Endodermal cell (in vitro differentiated cells): ENCODE measurements around the gene C16orf87. TPM values are rescaled to one million over a fixed set of nuclear protein-coding genes. Genes with fewer than 3 reads are reported as not detected.

ENCODE experiments used
- DNase-seq: peaks from one replicate; pipeline ENCODE4 v3.0.0-alpha.2; 2017
- H3K27ac ChIP-seq: 2 replicates; pipeline ENCODE4 v1.5.1; 2013; ENCODE audit warnings: mild to moderate bottlenecking, low read depth, low read length, moderate library complexity
- H3K27me3 ChIP-seq: 2 replicates; pipeline ENCODE4 v1.6.1; 2013; ENCODE audit warnings: mild to moderate bottlenecking, low read length, moderate library complexity; ENCODE audit not compliant: insufficient read depth, control insufficient read depth, poor library complexity, severe bottlenecking
- H3K36me3 ChIP-seq: 2 replicates; pipeline ENCODE4 v1.7.0; 2013; ENCODE audit warnings: mild to moderate bottlenecking, low read length, moderate library complexity; ENCODE audit not compliant: control insufficient read depth, insufficient read depth
- H3K4me1 ChIP-seq: one replicate; pipeline ENCODE4 v1.7.0; 2013; ENCODE audit warnings: low read length; ENCODE audit not compliant: control insufficient read depth, insufficient read depth
- H3K4me3 ChIP-seq: 2 replicates; pipeline ENCODE4 v1.5.1; 2013; ENCODE audit warnings: mild to moderate bottlenecking, low read length, moderate library complexity
- H3K9ac ChIP-seq: 2 replicates; pipeline ENCODE4 v1.6.1; 2013; ENCODE audit warnings: mild to moderate bottlenecking, low read length, moderate library complexity; ENCODE audit not compliant: poor library complexity, severe bottlenecking; ENCODE audit errors: extremely low read depth
- H3K9me3 ChIP-seq: 2 replicates; pipeline ENCODE4 v1.6.1; 2013; ENCODE audit warnings: mild to moderate bottlenecking, low read length, moderate library complexity; ENCODE audit not compliant: control insufficient read depth
- H3K27ac Mint-ChIP-seq: 2 replicates; pipeline ENCODE4 v1.8.0; 2020; ENCODE audit warnings: mixed read lengths
- H3K27me3 Mint-ChIP-seq: 2 replicates; pipeline ENCODE4 v1.8.0; 2021; ENCODE audit warnings: mild to moderate bottlenecking, mixed read lengths; ENCODE audit not compliant: insufficient read depth
- H3K36me3 Mint-ChIP-seq: 2 replicates; pipeline ENCODE4 v1.8.0; 2020; ENCODE audit warnings: low read depth, mixed read lengths
- H3K4me1 Mint-ChIP-seq: 2 replicates; pipeline ENCODE4 v1.8.0; 2020; ENCODE audit warnings: mixed read lengths
- H3K4me3 Mint-ChIP-seq: 2 replicates; pipeline ENCODE4 v1.8.0; 2020; ENCODE audit warnings: mild to moderate bottlenecking, moderate library complexity, mixed read lengths
- H3K9me3 Mint-ChIP-seq: 2 replicates; pipeline ENCODE4 v1.8.0; 2020; ENCODE audit warnings: mild to moderate bottlenecking, mixed read lengths
- WGBS, 2 experiments: methylation state at CpG; one replicate each; pipeline versions ENCODE4 v1.1.5 to v1.1.7; 2013; ENCODE audit warnings: missing lambda C conversion rate in 2 of 2, mixed read lengths in 1 of 2; ENCODE audit not compliant: insufficient coverage in 1 of 2, insufficient read length in 1 of 2; 5-methylcytosine and 5-hydroxymethylcytosine counted together
- total RNA-seq, 2 donors: library from RNA; stranded (reverse); fragmentation: NEBNext Ultra II Directional in 1 of 2; extraction: Animal tissue kit (Norgen Biotek cat#: 25700) in 1 of 2; gene quantifications; 2 replicates in 1 of 2; 3 replicates in 1 of 2; pipeline ENCODE4 v1.2.1, GENCODE V29; 2021
- TF ChIP-seq, protein P1 (sequence below): fragments of 200-600 bp; sonication (generic); conservative IDR thresholded peaks from 2 replicates; pipeline ENCODE4 v1.5.0; 2021; ENCODE audit warnings: antibody characterized with exemption, mild to moderate bottlenecking

Gene C16orf87
- total RNA-seq, 2 donors from 2014 or later, result 20.6 to 22.7 TPM

DNA sequence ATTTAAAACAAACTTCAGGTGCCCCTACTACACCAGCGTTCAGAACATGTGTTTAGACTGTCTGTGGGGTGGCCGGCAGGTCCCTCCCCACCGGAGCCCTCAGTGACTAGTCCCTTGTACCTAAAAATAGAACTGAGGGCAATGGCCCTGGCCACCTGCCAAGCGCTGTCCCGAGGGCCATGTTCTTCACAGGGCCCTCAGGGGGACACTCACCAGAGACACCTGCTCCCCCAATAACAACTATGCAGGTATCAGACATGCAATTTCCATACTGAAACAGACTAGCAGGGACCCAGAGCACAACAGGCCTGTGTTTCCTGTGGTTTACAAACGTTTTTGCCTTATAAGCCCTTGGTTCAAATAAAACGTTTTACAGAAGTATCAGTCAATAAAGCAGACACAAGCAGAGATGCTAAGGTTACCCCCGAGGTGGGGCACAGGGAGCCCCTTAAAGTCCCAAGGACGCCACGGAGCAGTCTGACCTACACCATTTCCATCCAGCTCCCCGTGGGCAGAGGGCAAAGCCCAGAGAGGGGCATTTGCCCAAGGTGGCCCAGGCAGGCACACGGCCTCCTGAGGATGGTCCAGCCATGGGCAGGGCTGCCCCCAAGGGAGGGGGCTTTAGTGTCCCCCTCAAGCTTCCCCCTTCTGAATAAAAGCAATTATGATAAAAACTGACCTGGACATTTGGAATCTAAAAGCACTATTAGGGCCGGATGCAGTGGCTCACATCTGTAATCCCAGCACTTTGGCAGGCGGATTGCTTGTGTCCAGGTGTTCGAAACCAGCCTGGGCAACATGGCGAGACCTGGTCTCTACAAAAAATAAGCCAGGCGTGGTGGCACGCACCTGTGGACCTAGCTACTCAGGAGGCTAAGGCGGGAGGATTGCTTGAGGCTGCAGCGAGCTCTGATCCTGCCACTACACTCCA is 81.9 kb downstream of the C16orf87 start:
- no peaks in the 10 kb centered on the region for H3K9me3 ChIP-seq
- Mint-ChIP-seq H3K4me3 (no peak overlapping the region), H3K4me1 (peaks cover 36% of the 10 kb centered on the region), H3K27ac (peak overlapping the region; percentile 58), H3K27me3 (no peaks in the 10 kb centered on the region), H3K9me3 (no peaks in the 10 kb centered on the region), H3K36me3 (no peaks in the 10 kb centered on the region)
- no peak overlapping the region for H3K9ac ChIP-seq
- no peak overlapping the region for H3K4me3 ChIP-seq
- TF ChIP-seq, protein P1, sequence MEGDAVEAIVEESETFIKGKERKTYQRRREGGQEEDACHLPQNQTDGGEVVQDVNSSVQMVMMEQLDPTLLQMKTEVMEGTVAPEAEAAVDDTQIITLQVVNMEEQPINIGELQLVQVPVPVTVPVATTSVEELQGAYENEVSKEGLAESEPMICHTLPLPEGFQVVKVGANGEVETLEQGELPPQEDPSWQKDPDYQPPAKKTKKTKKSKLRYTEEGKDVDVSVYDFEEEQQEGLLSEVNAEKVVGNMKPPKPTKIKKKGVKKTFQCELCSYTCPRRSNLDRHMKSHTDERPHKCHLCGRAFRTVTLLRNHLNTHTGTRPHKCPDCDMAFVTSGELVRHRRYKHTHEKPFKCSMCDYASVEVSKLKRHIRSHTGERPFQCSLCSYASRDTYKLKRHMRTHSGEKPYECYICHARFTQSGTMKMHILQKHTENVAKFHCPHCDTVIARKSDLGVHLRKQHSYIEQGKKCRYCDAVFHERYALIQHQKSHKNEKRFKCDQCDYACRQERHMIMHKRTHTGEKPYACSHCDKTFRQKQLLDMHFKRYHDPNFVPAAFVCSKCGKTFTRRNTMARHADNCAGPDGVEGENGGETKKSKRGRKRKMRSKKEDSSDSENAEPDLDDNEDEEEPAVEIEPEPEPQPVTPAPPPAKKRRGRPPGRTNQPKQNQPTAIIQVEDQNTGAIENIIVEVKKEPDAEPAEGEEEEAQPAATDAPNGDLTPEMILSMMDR, result no peak
- DNase-seq, result peak; percentile 58
- H3K27ac ChIP-seq, result peak overlapping the region; percentile 10
- no peaks in the 10 kb centered on the region for H3K27me3 ChIP-seq
- 89 to 90% methylated on average over 11 to 20 of the region's 20 CpGs for WGBS, 2 experiments
- H3K36me3 ChIP-seq, result no peaks in the 10 kb centered on the region
- peaks cover 13% of the 10 kb centered on the region for H3K4me1 ChIP-seq

DNA sequence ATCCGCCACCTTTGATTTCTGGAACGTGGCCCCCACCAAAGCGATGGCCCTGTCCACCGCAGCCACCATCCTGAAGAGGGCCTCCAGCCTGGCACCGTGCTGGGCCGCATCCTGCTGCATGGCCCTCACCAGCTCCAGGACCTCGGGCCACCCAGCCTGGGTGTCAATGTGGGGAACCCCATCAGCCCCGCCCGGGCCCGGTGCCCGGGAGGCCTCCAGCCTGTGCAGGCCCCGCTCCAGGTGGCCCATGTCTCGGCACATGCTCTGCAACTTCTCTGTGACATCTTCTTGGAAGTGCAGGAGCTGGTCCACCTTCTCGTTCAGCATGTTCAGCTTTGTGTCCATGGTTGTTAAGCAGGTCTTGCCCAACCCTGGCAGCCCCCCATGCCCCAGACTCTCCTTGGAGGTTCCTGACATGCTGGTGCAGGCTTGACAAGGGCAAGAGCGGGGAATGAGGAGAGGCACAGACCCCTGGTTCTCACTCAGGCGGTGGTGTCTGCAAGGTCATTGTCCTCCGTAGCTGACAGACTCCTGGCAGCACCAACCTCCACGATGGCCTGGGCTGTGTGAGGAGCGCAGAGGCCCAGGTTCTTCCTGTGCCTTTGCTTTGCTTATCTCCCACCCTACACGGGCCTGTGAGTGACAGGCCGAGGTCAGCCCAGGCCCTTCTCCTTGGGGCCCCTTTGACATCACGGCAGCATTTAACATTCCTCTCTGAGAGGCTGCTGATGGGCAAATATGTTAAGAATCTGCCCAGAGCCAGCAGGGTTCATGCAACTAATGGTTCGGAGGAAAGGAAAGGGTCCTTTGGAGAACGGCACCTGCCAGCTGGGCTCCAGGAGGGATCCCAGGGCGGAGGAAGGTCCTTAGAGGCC is 83.0 kb downstream of the C16orf87 start, which contains the start of gene MYLK3:
MYLK3 (minus strand) TSS at position 568 of the 875 bp plus-strand sequence; CDS start at position 417, 151 bp downstream.
- H3K4me3 Mint-ChIP-seq, result no peak within 1 kb of the TSS
- TF ChIP-seq, protein P1, result no peak
- no peak within 1 kb of the TSS for H3K4me3 ChIP-seq
- DNase-seq, result peak; percentile 91
- no peaks in the 10 kb centered on the region for H3K36me3 ChIP-seq
- no peaks in the 10 kb centered on the region for H3K27me3 ChIP-seq
- WGBS, 2 experiments, result 64 to 84% methylated on average over 16 to 25 of the region's 25 CpGs
- no peaks in the 10 kb centered on the region for H3K9me3 Mint-ChIP-seq
- H3K9ac ChIP-seq, result no peak within 1 kb of the TSS
- peaks cover 19% of the 10 kb centered on the region for H3K4me1 ChIP-seq
- no peaks in the 10 kb centered on the region for H3K36me3 Mint-ChIP-seq
- H3K9me3 ChIP-seq, result no peaks in the 10 kb centered on the region
- H3K27ac ChIP-seq, result peak within 1 kb of the TSS; percentile 52
- peaks cover 42% of the 10 kb centered on the region for H3K4me1 Mint-ChIP-seq
- peak within 1 kb of the TSS; percentile 58 for H3K27ac Mint-ChIP-seq
- no peaks in the 10 kb centered on the region for H3K27me3 Mint-ChIP-seq
